Renal cortex interstitium (tissue), 11 donors: ENCODE data around the gene KIFAP3. TPM values are rescaled to one million over a fixed set of nuclear protein-coding genes. Genes with fewer than 3 reads are reported as not detected.
"Not testable (repeated sequence)": the region's sequence is repeated elsewhere in the genome, so short reads cannot be mapped to it uniquely, and the experiment has no call there.

ENCODE experiments used
- DNase-seq, 11 donors: peaks; one replicate each; pipeline ENCODE4 v3.0.0-alpha.2; 2013; ENCODE audit warnings: low read depth in 9 of 11, low spot score in 4 of 11; ENCODE audit errors: extremely low read depth in 1 of 11
- polyA plus RNA-seq, 3 donors: library from polyadenylated mRNA; unstranded; fragments of 120-200 nt; gene quantifications; one replicate each; pipeline ENCODE4 v1.2.1, GENCODE V29; 2013; ENCODE audit not compliant: insufficient read length in 3 of 3

KIFAP3 gene
- polyA plus RNA-seq, 3 donors: 41.0 to 50.6 (median 42.4) TPM

GRCh38 chr1:170073893-170074249 lies 624 bp downstream of the KIFAP3 start:
- DNase-seq: no peak

GRCh38 chr1:170071378-170071777 lies 3.1 kb downstream of the KIFAP3 start:
- no peak for DNase-seq

GRCh38 chr1:170068923-170069322 lies 5.6 kb downstream of the KIFAP3 start:
- DNase-seq: no peak

- no peak for DNase-seq
Observed at GRCh38 chr1:170067253-170067819, 7.2 kb downstream of the KIFAP3 start.

GRCh38 chr1:170064821-170065220 lies 9.7 kb downstream of the KIFAP3 start:
- peak in 1 of 11 donors; percentile 0 for DNase-seq

GRCh38 chr1:170063109-170063826 lies 11.2 kb downstream of the KIFAP3 start:
- no peak for DNase-seq

GRCh38 chr1:170061676-170062075 lies 12.8 kb downstream of the KIFAP3 start:
- DNase-seq: not testable (repeated sequence)

GRCh38 chr1:170060015-170060520 lies 14.4 kb downstream of the KIFAP3 start:
- not testable (repeated sequence) for DNase-seq

GRCh38 chr1:170049176-170049800 lies 25.2 kb downstream of the KIFAP3 start:
- DNase-seq: no peak

- DNase-seq: no peak
Observed at GRCh38 chr1:170048515-170048914, 26.0 kb downstream of the KIFAP3 start.

GRCh38 chr1:170044187-170044586 lies 30.3 kb downstream of the KIFAP3 start:
- DNase-seq: no peak

GRCh38 chr1:170041423-170042192 lies 32.9 kb downstream of the KIFAP3 start:
- no peak for DNase-seq

- no peak for DNase-seq
Observed at GRCh38 chr1:170032531-170033280, 41.8 kb downstream of the KIFAP3 start.

GRCh38 chr1:170030212-170030611 lies 44.3 kb downstream of the KIFAP3 start:
- no peak for DNase-seq

GRCh38 chr1:170027760-170028159 lies 46.7 kb downstream of the KIFAP3 start:
- DNase-seq: no peak

GRCh38 chr1:170020859-170021258 lies 53.6 kb downstream of the KIFAP3 start:
- DNase-seq: no peak

- no peak for DNase-seq
Observed at GRCh38 chr1:170017478-170017877, 57.0 kb downstream of the KIFAP3 start.

GRCh38 chr1:170012920-170013319 lies 61.6 kb downstream of the KIFAP3 start:
- no peak for DNase-seq

- peak in 8 of 11 donors; percentile 9 to 43 (median 16) for DNase-seq
Observed at GRCh38 chr1:170010443-170010842, 64.1 kb downstream of the KIFAP3 start.
